Mesendoderm (in vitro differentiated cells): ENCODE data around the gene FOXC1.

Experiments used
- DNase-seq: peaks from one replicate; pipeline ENCODE4 v3.0.0; 2013
- H2AK5ac ChIP-seq: 2 replicates; pipeline ENCODE4 v1.6.1; 2013; ENCODE audit warnings: low read length, inconsistent platforms
- H2BK120ac ChIP-seq: 2 replicates; pipeline ENCODE4 v1.6.1; 2013; ENCODE audit warnings: low read depth, mild to moderate bottlenecking, low read length, moderate library complexity, mixed read lengths
- H2BK15ac ChIP-seq: replicated peaks from 2 replicates; pipeline ENCODE4 v1.6.1; 2013; ENCODE audit warnings: low read depth, mild to moderate bottlenecking, moderate library complexity
- H2BK5ac ChIP-seq: 2 replicates; pipeline ENCODE4 v1.6.1; 2013; ENCODE audit warnings: low read length, inconsistent platforms
- H3K18ac ChIP-seq: 2 replicates; pipeline ENCODE4 v1.6.1; 2013; ENCODE audit warnings: mild to moderate bottlenecking, low read length, mixed read lengths
- H3K23ac ChIP-seq: one replicate; pipeline ENCODE4 v1.6.1; 2013; ENCODE audit warnings: low read length
- H3K27ac ChIP-seq: 2 replicates; pipeline ENCODE4 v1.5.1; 2013; ENCODE audit warnings: low read depth, mild to moderate bottlenecking, inconsistent platforms, low read length, moderate library complexity
- H3K27me3 ChIP-seq: 2 replicates; pipeline ENCODE4 v1.6.1; 2013; ENCODE audit warnings: low read length, control low read depth, mild to moderate bottlenecking, inconsistent platforms; ENCODE audit not compliant: insufficient read depth, poor library complexity
- H3K36me3 ChIP-seq: 2 replicates; pipeline ENCODE4 v1.6.1; 2013; ENCODE audit warnings: low read length, inconsistent platforms; ENCODE audit not compliant: control insufficient read depth, insufficient read depth
- H3K4ac ChIP-seq: one replicate; pipeline ENCODE4 v1.6.1; 2013; ENCODE audit warnings: low read depth, mild to moderate bottlenecking, low read length, moderate library complexity
- H3K4me1 ChIP-seq: 2 replicates; pipeline ENCODE4 v1.6.1; 2013; ENCODE audit warnings: low read depth, low read length, inconsistent platforms; ENCODE audit not compliant: control insufficient read depth
- H3K4me2 ChIP-seq: 2 replicates; pipeline ENCODE4 v1.6.1; 2013; ENCODE audit warnings: low read length
- H3K4me3 ChIP-seq: 2 replicates; pipeline ENCODE4 v1.5.1; 2013; ENCODE audit warnings: mild to moderate bottlenecking, low read length
- H3K56ac ChIP-seq: one replicate; pipeline ENCODE4 v1.6.1; 2013; ENCODE audit warnings: low read length
- H3K79me1 ChIP-seq: 2 replicates; pipeline ENCODE4 v1.6.1; 2013; ENCODE audit warnings: low read length, inconsistent platforms
- H3K79me2 ChIP-seq: 2 replicates; pipeline ENCODE4 v1.6.1; 2013; ENCODE audit warnings: mild to moderate bottlenecking, low read length; ENCODE audit not compliant: control insufficient read depth, insufficient read depth
- H3K9ac ChIP-seq: 2 replicates; pipeline ENCODE4 v1.6.1; 2013; ENCODE audit warnings: low read length, inconsistent platforms
- H4K5ac ChIP-seq: one replicate; pipeline ENCODE4 v1.6.1; 2013; ENCODE audit warnings: low read length
- H4K8ac ChIP-seq: one replicate; pipeline ENCODE4 v1.6.1; 2013; ENCODE audit warnings: low read depth, mild to moderate bottlenecking, control low read depth, low read length, moderate library complexity
- WGBS: extraction: QIAGEN DNeasy Blood & Tissue Kit; methylation state at CpG from one replicate; pipeline ENCODE4 v1.1.7; 2013; ENCODE audit warnings: low lambda C conversion rate, missing lambda C conversion rate; ENCODE audit not compliant: insufficient coverage; ENCODE audit errors: extremely low coverage; 5-methylcytosine and 5-hydroxymethylcytosine counted together

The FOXC1 gene

DNA sequence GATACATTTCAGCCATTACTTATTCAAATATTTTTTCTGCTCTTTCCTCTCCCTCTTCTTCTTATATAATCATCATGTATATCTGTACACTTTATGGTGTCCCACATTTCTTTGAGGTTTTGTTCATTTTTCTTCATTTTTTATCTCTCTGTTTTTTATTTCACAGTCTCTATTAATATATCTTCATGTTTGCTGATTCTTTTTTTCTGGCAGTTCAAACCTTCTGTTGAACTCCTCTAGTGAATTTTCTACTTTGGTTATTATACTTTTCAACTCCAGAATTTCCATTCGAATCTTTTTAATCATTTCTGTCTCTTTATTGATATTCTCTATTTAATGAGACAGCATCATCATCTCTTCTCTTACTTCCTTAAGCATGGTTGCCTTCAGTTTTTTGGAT is 38.9 kb upstream of the FOXC1 start:
- H3K4me2 ChIP-seq = no peak overlapping the region
- H2BK5ac ChIP-seq = no peak overlapping the region
- no peaks in the 10 kb centered on the region for H3K27me3 ChIP-seq
- H3K79me1 ChIP-seq = no peaks in the 10 kb centered on the region
- no peak overlapping the region for H3K56ac ChIP-seq
- no peaks in the 10 kb centered on the region for H3K36me3 ChIP-seq
- no peak overlapping the region for H2AK5ac ChIP-seq
- WGBS = no CpG with 5 or more reads among the region's 1 CpG
- no peaks in the 10 kb centered on the region for H3K79me2 ChIP-seq
- no peak overlapping the region for H3K27ac ChIP-seq
- no peak overlapping the region for H3K4ac ChIP-seq
- no peak overlapping the region for H3K4me3 ChIP-seq
- H4K5ac ChIP-seq = no peak overlapping the region
- peaks cover 16% of the 10 kb centered on the region for H3K4me1 ChIP-seq
- H3K9ac ChIP-seq = no peak overlapping the region
- H2BK15ac ChIP-seq = no peak overlapping the region
- no peak overlapping the region for H3K18ac ChIP-seq
- DNase-seq = no peak
- no peak overlapping the region for H3K23ac ChIP-seq
- H2BK120ac ChIP-seq = no peak overlapping the region
- H4K8ac ChIP-seq = no peak overlapping the region

DNA sequence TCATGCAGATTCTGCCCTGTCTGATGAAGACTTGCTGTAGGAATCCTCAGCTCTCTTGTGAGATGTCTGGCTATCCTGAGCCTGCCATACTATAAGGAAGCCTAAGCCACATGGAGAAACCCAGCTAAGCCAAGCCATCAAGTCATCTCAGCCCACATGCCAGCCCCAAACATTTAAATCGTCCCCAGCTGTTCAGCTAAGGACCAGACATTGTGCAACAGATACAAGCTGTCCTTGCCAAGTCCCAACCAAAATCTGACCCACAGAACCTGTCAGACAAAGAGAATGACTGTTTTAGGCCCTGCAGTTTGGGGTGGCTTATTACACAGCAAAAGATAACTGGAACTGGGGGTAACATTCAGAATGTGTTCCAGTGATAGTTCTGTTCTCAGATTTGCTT is 36.8 kb upstream of the FOXC1 start:
- Histone ChIP-seq H2BK5ac (no peak overlapping the region), H2BK15ac (no peak overlapping the region), H3K4me1 (peaks cover 22% of the 10 kb centered on the region), H4K8ac (no peak overlapping the region), H4K5ac (no peak overlapping the region), H3K4me3 (no peak overlapping the region), H3K56ac (no peak overlapping the region), H3K23ac (no peak overlapping the region), H2BK120ac (no peak overlapping the region), H3K9ac (no peak overlapping the region), H3K79me1 (no peaks in the 10 kb centered on the region), H3K18ac (no peak overlapping the region), H2AK5ac (no peak overlapping the region), H3K4ac (no peak overlapping the region), H3K27ac (no peak overlapping the region), H3K36me3 (no peaks in the 10 kb centered on the region), H3K79me2 (no peaks in the 10 kb centered on the region), H3K27me3 (no peaks in the 10 kb centered on the region), H3K4me2 (no peak overlapping the region)
- WGBS = no CpG with 5 or more reads among the region's 1 CpG
- DNase-seq = no peak

DNA sequence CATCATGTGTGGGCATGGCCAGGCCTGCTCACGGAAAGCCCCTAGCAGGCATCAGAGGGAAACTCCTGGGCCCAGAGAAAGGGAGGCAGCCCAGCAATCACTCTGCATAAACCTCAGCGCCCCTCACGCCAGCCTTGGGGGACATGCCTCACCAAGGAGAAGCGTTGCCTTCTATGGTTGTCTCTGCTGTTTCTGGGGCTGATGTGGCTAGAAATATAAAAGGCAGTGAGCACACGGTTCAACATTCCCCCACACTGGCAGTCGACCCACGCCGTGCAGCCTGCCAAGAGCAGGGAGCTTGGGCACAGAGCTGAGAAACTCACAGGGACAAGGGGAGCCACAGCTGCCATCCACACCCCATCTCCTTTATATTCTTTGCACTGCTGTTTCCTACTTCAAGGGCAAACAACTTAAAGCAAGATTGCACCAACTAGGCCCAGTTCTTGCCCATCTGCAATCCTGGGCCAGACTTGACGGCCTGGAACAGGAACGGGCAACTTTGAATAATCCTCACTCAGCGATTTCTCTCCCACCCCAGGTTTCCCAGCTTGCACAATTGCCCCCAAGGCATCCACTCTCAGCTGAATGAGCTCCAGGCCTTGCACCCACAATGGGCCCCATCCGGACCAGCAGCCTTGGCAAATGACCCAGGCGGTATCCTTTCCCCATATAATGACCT is 35.5 kb upstream of the FOXC1 start:
- Histone ChIP-seq H2BK15ac (no peak overlapping the region), H3K4ac (no peak overlapping the region), H3K23ac (no peak overlapping the region), H3K4me2 (no peak overlapping the region), H3K4me1 (peaks cover 22% of the 10 kb centered on the region), H3K18ac (peak overlapping the region; percentile 44), H2BK5ac (no peak overlapping the region), H3K56ac (peak overlapping the region; percentile 6), H3K9ac (peak overlapping the region; percentile 2), H3K4me3 (no peak overlapping the region), H2AK5ac (no peak overlapping the region), H3K36me3 (no peaks in the 10 kb centered on the region), H2BK120ac (no peak overlapping the region), H3K79me2 (no peaks in the 10 kb centered on the region), H3K27me3 (no peaks in the 10 kb centered on the region), H3K79me1 (no peaks in the 10 kb centered on the region), H3K27ac (no peak overlapping the region), H4K8ac (no peak overlapping the region), H4K5ac (no peak overlapping the region)
- no CpG with 5 or more reads among the region's 13 CpGs for WGBS
- DNase-seq = peak; percentile 46

DNA sequence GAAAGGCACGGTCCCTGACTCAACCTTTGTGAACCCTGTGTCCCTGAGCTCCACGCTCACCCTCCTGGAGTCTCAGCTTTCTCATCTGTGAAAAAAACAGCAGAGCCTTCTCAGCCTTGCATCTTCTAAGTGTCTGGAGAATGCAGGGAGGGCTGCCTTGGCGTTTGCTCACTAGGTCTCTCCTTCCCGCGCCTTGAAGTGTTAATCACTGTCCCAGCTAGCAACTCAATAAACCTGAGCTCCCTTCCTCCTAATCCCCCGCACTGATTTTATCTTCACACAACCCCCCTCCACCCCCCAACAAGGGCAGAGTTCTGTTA is 34.9 kb upstream of the FOXC1 start:
- Histone ChIP-seq H3K4me3 (no peak overlapping the region), H2AK5ac (no peak overlapping the region), H3K4ac (peak overlapping the region; percentile 17), H3K27ac (peak overlapping the region; percentile 5), H2BK120ac (no peak overlapping the region), H3K79me1 (no peaks in the 10 kb centered on the region), H3K36me3 (no peaks in the 10 kb centered on the region), H3K9ac (no peak overlapping the region), H3K4me1 (peaks cover 22% of the 10 kb centered on the region), H3K4me2 (no peak overlapping the region), H2BK5ac (no peak overlapping the region), H2BK15ac (no peak overlapping the region), H3K18ac (peak overlapping the region; percentile 60), H3K27me3 (no peaks in the 10 kb centered on the region), H3K23ac (no peak overlapping the region), H4K8ac (no peak overlapping the region), H4K5ac (no peak overlapping the region), H3K56ac (peak overlapping the region; percentile 31), H3K79me2 (no peaks in the 10 kb centered on the region)
- no CpG with 5 or more reads among the region's 6 CpGs for WGBS
- peak; percentile 91 for DNase-seq

DNA sequence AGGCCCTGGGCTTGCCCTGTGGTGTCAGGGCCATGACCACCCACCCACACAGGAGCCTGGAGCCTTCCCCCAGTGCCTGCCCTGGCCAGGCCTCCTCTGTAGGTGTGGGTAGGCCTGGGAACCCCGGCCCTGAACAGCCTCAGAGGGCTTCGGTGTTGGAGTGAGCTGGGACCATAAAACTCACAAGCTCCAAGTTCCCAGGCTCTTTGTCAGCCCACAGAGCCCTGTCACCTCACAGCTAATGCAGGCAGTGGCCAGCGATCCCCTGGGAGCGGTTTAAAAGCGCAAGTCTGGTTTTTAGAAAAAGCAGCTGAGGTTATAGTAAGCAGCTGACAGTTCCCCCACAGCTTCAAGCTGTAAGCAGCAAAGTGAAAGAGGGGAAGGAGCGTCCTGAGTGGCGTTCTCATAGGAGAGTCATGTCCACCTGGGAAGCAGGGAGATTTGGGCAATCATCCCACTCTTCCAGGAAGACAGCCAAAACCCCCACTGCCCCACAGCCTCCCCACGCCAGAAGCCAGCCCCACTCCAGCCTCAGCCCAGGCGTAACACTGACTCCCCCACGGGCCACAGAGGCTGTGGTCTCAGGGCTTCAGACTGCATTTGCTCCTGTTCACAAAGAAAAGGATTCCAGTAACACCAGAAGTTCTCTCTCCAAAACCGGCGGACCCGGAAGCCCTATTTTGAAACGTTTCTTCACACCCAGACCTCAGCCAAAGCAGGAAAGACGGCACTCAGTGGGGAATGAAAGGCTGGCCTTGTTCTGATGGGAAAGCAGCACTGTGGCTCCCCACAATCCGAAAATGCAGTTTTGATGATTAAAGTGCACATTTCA is 34.3 kb upstream of the FOXC1 start:
- WGBS = no CpG with 5 or more reads among the region's 16 CpGs
- no peak overlapping the region for H4K5ac ChIP-seq
- DNase-seq = peak; percentile 23
- H3K4me2 ChIP-seq = no peak overlapping the region
- peak overlapping the region; percentile 60 for H3K18ac ChIP-seq
- H3K27me3 ChIP-seq = no peaks in the 10 kb centered on the region
- no peaks in the 10 kb centered on the region for H3K36me3 ChIP-seq
- H3K4me1 ChIP-seq = peaks cover 22% of the 10 kb centered on the region
- peak overlapping the region; percentile 54 for H2BK5ac ChIP-seq
- H3K4ac ChIP-seq = peak overlapping the region; percentile 17
- no peaks in the 10 kb centered on the region for H3K79me1 ChIP-seq
- peak overlapping the region; percentile 27 for H2AK5ac ChIP-seq
- H2BK15ac ChIP-seq = no peak overlapping the region
- no peak overlapping the region for H3K4me3 ChIP-seq
- no peaks in the 10 kb centered on the region for H3K79me2 ChIP-seq
- no peak overlapping the region for H4K8ac ChIP-seq
- no peak overlapping the region for H3K23ac ChIP-seq
- H2BK120ac ChIP-seq = peak overlapping the region; percentile 7
- peak overlapping the region; percentile 33 for H3K9ac ChIP-seq
- peak overlapping the region; percentile 22 for H3K27ac ChIP-seq
- H3K56ac ChIP-seq = peak overlapping the region; percentile 76
